GM12891 (cell line): ENCODE results near the gene ATP8B1.

Experiments
- POLR2A ChIP-seq: IDR thresholded peaks from 2 replicates; pipeline ENCODE4 v1.6.1; 2011; ENCODE audit warnings: low read depth, low read length, control low read depth
- POLR2AphosphoS5 ChIP-seq: IDR thresholded peaks from 2 replicates; pipeline ENCODE4 v1.6.1; 2011; ENCODE audit warnings: low read depth, low read length, control low read depth
- POU2F2 ChIP-seq: IDR thresholded peaks from 2 replicates; pipeline ENCODE4 v1.6.1; 2011; ENCODE audit warnings: low read depth, mild to moderate bottlenecking, control low read depth, low read length, moderate library complexity
- SPI1 ChIP-seq: IDR thresholded peaks from 2 replicates; pipeline ENCODE4 v1.6.1; 2011; ENCODE audit warnings: low read depth, low read length, control low read depth
- TAF1 ChIP-seq: IDR thresholded peaks from 2 replicates; pipeline ENCODE4 v1.6.1; 2011; ENCODE audit warnings: low read depth, low read length, control low read depth

- TF ChIP-seq POLR2A (no peak), POLR2AphosphoS5 (no peak), TAF1 (no peak), SPI1 (no peak), POU2F2 (no peak)
Measured at GRCh38 chr18:57794951-57795728, 8.0 kb downstream of the ATP8B1 start.
